CD4-positive, alpha-beta memory T cell (primary cell): ENCODE data around the gene REV3L. TPM values are rescaled to one million over a fixed set of nuclear protein-coding genes. Genes with fewer than 3 reads are reported as not detected.

ENCODE experiments used
- CTCF ChIA-PET: fragments of 350-600 bp; sonication (Branson Sonifier 250); formaldehyde crosslinking; loops from one replicate; lab custom pipeline; 2021; ENCODE audit warnings: inconsistent platforms; ENCODE audit not compliant: partially characterized antibody; lab: Charles Lee
- POLR2A ChIA-PET: fragments of 350-600 bp; sonication (Branson Sonifier 250); formaldehyde crosslinking; loops from one replicate; lab custom pipeline; 2021; ENCODE audit not compliant: partially characterized antibody; lab: Charles Lee
- DNase-seq, 5 donors: peaks; one replicate each; pipeline versions ENCODE4 v3.0.0 to v3.0.0-alpha.2; 2020 to 2022; ENCODE audit warnings: mixed read lengths in 1 of 5
- H3K27ac ChIP-seq: one replicate; pipeline ENCODE4 v1.7.0; 2013; ENCODE audit warnings: low read depth, low read length
- H3K27me3 ChIP-seq: 2 replicates; pipeline ENCODE4 v1.7.0; 2013; ENCODE audit warnings: mild to moderate bottlenecking, low read length, moderate library complexity; ENCODE audit not compliant: insufficient read depth
- H3K36me3 ChIP-seq: 2 replicates; pipeline ENCODE4 v1.7.0; 2013; ENCODE audit warnings: mild to moderate bottlenecking, low read length, moderate library complexity; ENCODE audit not compliant: insufficient read depth
- H3K4me1 ChIP-seq: 2 replicates; pipeline ENCODE4 v1.7.0; 2013; ENCODE audit warnings: mild to moderate bottlenecking, low read length, moderate library complexity; ENCODE audit not compliant: insufficient read depth
- H3K4me3 ChIP-seq, 2 donors: one replicate each; pipeline ENCODE4 v1.7.0; 2013; ENCODE audit warnings: low read length in 2 of 2, mild to moderate bottlenecking in 1 of 2
- H3K9me3 ChIP-seq, 2 donors: one replicate each; pipeline ENCODE4 v1.7.0; 2013; ENCODE audit warnings: low read length in 2 of 2, control low read depth in 1 of 2; ENCODE audit not compliant: control insufficient read depth in 1 of 2
- H3K27ac Mint-ChIP-seq, 7 donors: one replicate each; pipeline ENCODE4 v1.8.0; 2020 to 2021; ENCODE audit warnings: mixed read lengths in 7 of 7, mild to moderate bottlenecking in 6 of 7, inconsistent platforms in 3 of 7, moderate library complexity in 3 of 7
- H3K27me3 Mint-ChIP-seq, 2 donors: one replicate each; pipeline ENCODE4 v1.8.0; 2020 to 2021; ENCODE audit warnings: mixed read lengths in 2 of 2
- H3K36me3 Mint-ChIP-seq, 2 donors: one replicate each; pipeline ENCODE4 v1.8.0; 2020 to 2021; ENCODE audit warnings: mixed read lengths in 2 of 2, inconsistent platforms in 1 of 2, mild to moderate bottlenecking in 1 of 2
- H3K4me1 Mint-ChIP-seq, 4 donors: one replicate each; pipeline ENCODE4 v1.8.0; 2020 to 2021; ENCODE audit warnings: mixed read lengths in 4 of 4, mild to moderate bottlenecking in 1 of 4
- H3K4me3 Mint-ChIP-seq, 8 donors: one replicate each; pipeline ENCODE4 v1.8.0; 2020 to 2021; ENCODE audit warnings: mixed read lengths in 8 of 8, mild to moderate bottlenecking in 7 of 8, moderate library complexity in 6 of 8, inconsistent platforms in 3 of 8
- H3K9me3 Mint-ChIP-seq, 8 donors: one replicate each; pipeline ENCODE4 v1.8.0; 2020 to 2021; ENCODE audit warnings: mixed read lengths in 8 of 8, mild to moderate bottlenecking in 5 of 8, inconsistent platforms in 3 of 8, moderate library complexity in 1 of 8
- intact Hi-C: fragments of 100-400 bp; cut with micrococcal nuclease; formaldehyde crosslinking; loops from one replicate; pipeline ENCODE4 v1.15.1; 2023
- polyA plus RNA-seq, 2 donors: library from polyadenylated mRNA; unstranded; fragments of 300-500 nt; fragmentation: Illumina TruSeq; gene quantifications; one replicate each; pipeline ENCODE4 v1.2.3, GENCODE V29; 2021
- total RNA-seq, 2 experiments: library from RNA; stranded (reverse); gene quantifications; one replicate each; pipeline ENCODE4 v1.2.3, GENCODE V29; 2021

REV3L gene, protein sequence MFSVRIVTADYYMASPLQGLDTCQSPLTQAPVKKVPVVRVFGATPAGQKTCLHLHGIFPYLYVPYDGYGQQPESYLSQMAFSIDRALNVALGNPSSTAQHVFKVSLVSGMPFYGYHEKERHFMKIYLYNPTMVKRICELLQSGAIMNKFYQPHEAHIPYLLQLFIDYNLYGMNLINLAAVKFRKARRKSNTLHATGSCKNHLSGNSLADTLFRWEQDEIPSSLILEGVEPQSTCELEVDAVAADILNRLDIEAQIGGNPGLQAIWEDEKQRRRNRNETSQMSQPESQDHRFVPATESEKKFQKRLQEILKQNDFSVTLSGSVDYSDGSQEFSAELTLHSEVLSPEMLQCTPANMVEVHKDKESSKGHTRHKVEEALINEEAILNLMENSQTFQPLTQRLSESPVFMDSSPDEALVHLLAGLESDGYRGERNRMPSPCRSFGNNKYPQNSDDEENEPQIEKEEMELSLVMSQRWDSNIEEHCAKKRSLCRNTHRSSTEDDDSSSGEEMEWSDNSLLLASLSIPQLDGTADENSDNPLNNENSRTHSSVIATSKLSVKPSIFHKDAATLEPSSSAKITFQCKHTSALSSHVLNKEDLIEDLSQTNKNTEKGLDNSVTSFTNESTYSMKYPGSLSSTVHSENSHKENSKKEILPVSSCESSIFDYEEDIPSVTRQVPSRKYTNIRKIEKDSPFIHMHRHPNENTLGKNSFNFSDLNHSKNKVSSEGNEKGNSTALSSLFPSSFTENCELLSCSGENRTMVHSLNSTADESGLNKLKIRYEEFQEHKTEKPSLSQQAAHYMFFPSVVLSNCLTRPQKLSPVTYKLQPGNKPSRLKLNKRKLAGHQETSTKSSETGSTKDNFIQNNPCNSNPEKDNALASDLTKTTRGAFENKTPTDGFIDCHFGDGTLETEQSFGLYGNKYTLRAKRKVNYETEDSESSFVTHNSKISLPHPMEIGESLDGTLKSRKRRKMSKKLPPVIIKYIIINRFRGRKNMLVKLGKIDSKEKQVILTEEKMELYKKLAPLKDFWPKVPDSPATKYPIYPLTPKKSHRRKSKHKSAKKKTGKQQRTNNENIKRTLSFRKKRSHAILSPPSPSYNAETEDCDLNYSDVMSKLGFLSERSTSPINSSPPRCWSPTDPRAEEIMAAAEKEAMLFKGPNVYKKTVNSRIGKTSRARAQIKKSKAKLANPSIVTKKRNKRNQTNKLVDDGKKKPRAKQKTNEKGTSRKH (N-terminal part only)
- total RNA-seq (10 to 100 TPM; 28.8 to 34.5 TPM), polyA plus RNA-seq (10 to 100 TPM in 1 of 2 donors, 1 to 10 TPM in 1; 8.0 to 20.2 TPM)

DNA sequence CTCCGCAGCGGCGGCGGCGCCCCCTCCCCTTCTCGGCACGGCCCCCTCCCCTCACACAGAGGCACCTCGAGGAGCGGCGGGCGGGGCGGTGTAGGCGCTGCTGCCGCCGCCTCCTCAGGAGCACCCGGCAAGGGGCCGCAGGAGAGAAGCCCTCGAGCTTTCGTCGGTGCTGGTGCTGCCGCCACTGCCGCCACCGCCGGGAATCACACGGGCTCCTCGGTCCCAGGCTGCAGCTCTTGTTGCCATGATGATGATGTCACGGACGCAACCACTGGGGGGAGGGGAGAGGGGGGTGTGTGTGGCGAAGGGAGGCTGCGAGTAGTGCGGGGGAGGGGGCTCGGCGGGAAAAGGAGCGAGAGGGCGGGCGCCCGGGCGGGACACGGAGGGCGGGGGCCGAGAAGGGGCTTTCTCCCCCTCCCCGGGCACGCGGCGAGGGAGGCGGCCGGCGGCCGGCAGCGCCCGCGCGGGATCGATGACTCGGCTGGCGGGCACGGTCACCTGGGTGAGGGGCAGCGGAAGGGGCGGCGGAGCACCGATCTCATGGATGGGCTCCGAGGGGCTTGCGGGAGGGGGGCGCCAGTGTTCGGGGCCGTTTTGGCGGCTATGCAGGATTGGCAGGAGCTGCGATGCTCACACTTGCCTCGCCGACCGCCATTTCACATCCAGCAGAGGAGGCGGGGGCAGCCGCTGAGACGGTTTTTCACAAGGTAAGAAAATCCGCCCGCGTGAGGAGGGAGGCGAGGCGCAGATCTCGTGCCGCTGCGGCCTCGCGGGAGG lies at the start of gene REV3L:
Gene REV3L, minus strand, starts transcription at position 260 of the 777 bp plus-strand sequence. CDS start 330 bp downstream, outside the sequence.
- no peaks in the 10 kb centered on the region for H3K9me3 ChIP-seq
- peak; percentile 86 to 95 (median 87) for DNase-seq
- intact Hi-C loops, result loop anchor here (1.0 to 10.0 kb wide), 12 partner anchors 84 to 1792 kb away; partner anchors contain the start of genes AK9, AMD1, CDC40 and CDK19
- ChIA-PET CTCF (interaction anchor here (1.6 to 2.9 kb wide), 2 partner anchors 220 to 224 kb away, joined by 5 to 23 read pairs; a partner anchor contains a TSS), POLR2A (interaction anchor here (0.6 to 3.3 kb wide), 15 partner anchors 9 to 801 kb away, joined by 3 to 57 read pairs (median 3); partner anchors contain the start of genes AMD1, CDK19, FAM229B and TRAF3IP2)
- H3K36me3 ChIP-seq, result no peaks in the 10 kb centered on the region
- peak within 1 kb of the TSS; percentile 97 to 100 (median 98) for H3K27ac Mint-ChIP-seq
- peak within 1 kb of the TSS; percentile 91 to 99 (median 98) for H3K4me3 Mint-ChIP-seq
- peaks cover 58% of the 10 kb centered on the region for H3K4me1 ChIP-seq
- H3K27me3 Mint-ChIP-seq, result peaks cover 0 to 2% of the 10 kb centered on the region in 2 donors
- peaks cover 34 to 60% (median 48%) of the 10 kb centered on the region in 4 donors for H3K4me1 Mint-ChIP-seq
- peak within 1 kb of the TSS; percentile 80 for H3K27ac ChIP-seq
- peaks cover 0 to 15% of the 10 kb centered on the region in 2 donors for H3K36me3 Mint-ChIP-seq
- H3K9me3 Mint-ChIP-seq, result peaks cover 0 to 2% (median 0%) of the 10 kb centered on the region in 8 donors
- peak within 1 kb of the TSS; percentile 74 for H3K4me3 ChIP-seq
- no peaks in the 10 kb centered on the region for H3K27me3 ChIP-seq

DNA sequence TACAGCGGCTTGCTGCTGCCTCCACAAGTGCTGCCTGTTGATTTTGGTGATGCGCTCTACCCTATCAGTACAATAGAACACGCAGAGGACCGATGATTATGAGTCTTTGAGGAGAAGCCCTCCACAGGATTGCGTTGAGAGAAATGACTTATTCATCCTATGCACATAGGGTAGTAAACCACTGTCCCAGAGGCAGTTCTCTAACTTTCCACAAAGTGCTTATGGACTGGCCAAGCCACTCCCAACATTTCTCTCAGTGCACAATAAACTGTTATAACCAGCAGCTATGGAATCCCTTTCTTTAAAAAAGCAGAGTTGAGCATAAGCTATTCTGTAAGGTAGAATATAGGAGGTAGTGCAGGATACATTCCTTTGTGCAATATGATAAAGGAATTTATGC lies 48.2 kb upstream of the REV3L start:
- ChIA-PET CTCF (no interaction called here), POLR2A (no interaction called here)
- H3K36me3 Mint-ChIP-seq, result no peaks in the 10 kb centered on the region
- Histone ChIP-seq H3K4me1 (peaks cover 5% of the 10 kb centered on the region), H3K27me3 (no peaks in the 10 kb centered on the region), H3K36me3 (no peaks in the 10 kb centered on the region), H3K9me3 (no peaks in the 10 kb centered on the region), H3K27ac (no peak overlapping the region), H3K4me3 (no peak overlapping the region)
- H3K9me3 Mint-ChIP-seq, result no peaks in the 10 kb centered on the region
- intact Hi-C loops, result no loop called here
- peaks cover 5 to 8% (median 6%) of the 10 kb centered on the region in 4 donors for H3K4me1 Mint-ChIP-seq
- no peak for DNase-seq
- no peak overlapping the region for H3K27ac Mint-ChIP-seq
- H3K27me3 Mint-ChIP-seq, result no peaks in the 10 kb centered on the region
- H3K4me3 Mint-ChIP-seq, result no peak overlapping the region

DNA sequence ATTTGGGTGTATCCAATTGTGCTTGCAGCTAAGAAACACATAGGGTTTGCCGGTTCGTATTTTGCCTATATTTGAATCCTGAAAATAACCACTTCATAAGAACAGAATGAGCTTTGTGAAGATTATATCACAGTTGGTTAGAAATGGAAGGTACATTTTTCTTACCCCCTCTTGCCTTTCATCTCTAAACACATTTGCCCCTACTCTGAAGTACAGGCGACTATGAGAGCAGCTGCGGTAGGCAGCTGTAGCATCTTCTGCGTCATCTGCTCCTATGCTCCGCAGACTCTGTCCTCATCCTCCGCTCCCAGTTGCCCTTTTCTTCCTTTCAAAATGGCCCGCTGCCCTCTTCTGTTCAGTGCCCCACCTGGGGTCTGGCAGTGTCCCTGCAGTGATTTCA lies 47.6 kb upstream of the REV3L start:
- Mint-ChIP-seq H3K4me1 (peaks cover 5 to 7% (median 6%) of the 10 kb centered on the region in 4 donors), H3K9me3 (no peaks in the 10 kb centered on the region), H3K27ac (no peak overlapping the region), H3K36me3 (no peaks in the 10 kb centered on the region), H3K27me3 (no peaks in the 10 kb centered on the region), H3K4me3 (no peak overlapping the region)
- intact Hi-C loops, result no loop called here
- Histone ChIP-seq H3K4me1 (peaks cover 5% of the 10 kb centered on the region), H3K27ac (no peak overlapping the region), H3K9me3 (no peaks in the 10 kb centered on the region), H3K36me3 (no peaks in the 10 kb centered on the region), H3K4me3 (no peak overlapping the region), H3K27me3 (no peaks in the 10 kb centered on the region)
- ChIA-PET CTCF (no interaction called here), POLR2A (no interaction called here)
- no peak for DNase-seq

DNA sequence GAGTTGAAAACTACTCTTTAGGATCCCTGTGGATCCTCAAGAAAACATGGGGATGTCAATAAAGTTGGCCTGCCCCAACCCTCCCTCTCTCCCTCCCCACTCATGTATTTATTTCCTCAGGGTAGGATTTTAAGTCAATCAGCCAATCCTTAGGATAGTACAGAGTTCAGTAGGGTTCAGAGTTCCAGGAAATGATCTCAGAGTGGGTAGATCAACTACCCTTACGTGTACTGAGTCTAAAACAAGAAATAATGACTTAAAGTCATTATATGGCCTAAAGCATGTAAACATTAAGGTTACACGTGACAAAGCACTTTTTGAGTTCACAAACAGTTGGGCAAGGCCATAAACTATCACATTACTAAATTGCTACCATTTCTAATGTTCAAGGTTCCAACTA lies 47.2 kb upstream of the REV3L start:
- CTCF ChIA-PET, result no interaction called here
- intact Hi-C loops, result no loop called here
- peaks cover 5 to 7% (median 6%) of the 10 kb centered on the region in 4 donors for H3K4me1 Mint-ChIP-seq
- Histone ChIP-seq H3K9me3 (no peaks in the 10 kb centered on the region), H3K4me1 (peaks cover 5% of the 10 kb centered on the region), H3K36me3 (no peaks in the 10 kb centered on the region), H3K27ac (no peak overlapping the region), H3K27me3 (no peaks in the 10 kb centered on the region), H3K4me3 (no peak overlapping the region)
- no peak for DNase-seq
- H3K36me3 Mint-ChIP-seq, result no peaks in the 10 kb centered on the region
- POLR2A ChIA-PET, result no interaction called here
- H3K4me3 Mint-ChIP-seq, result no peak overlapping the region
- H3K27me3 Mint-ChIP-seq, result no peaks in the 10 kb centered on the region
- H3K9me3 Mint-ChIP-seq, result no peaks in the 10 kb centered on the region
- no peak overlapping the region for H3K27ac Mint-ChIP-seq

DNA sequence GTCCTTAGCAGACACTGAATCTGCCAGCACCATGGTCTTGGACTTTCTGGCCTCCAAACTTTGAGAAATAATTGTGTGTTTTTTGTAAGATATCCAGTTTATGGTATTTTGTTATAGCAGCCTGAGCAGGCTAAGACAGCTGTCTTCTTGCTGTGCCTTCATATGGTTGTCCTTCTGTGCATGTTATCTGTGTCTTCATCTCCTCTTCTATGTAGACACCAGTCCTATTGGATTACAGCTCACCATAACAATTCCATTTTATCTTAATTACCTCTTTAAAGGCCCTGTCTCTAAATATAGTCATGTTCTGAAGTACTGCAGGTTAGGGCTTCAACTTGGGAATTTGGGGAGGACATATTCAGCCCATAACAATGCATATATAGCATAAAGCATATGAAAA lies 44.3 kb upstream of the REV3L start:
- Mint-ChIP-seq H3K27me3 (no peaks in the 10 kb centered on the region), H3K4me3 (no peak overlapping the region), H3K36me3 (no peaks in the 10 kb centered on the region), H3K9me3 (peaks cover 0 to 2% (median 0%) of the 10 kb centered on the region in 8 donors), H3K4me1 (peaks cover 4 to 5% (median 5%) of the 10 kb centered on the region in 4 donors), H3K27ac (no peak overlapping the region)
- H3K4me1 ChIP-seq, result peaks cover 5% of the 10 kb centered on the region
- no peaks in the 10 kb centered on the region for H3K9me3 ChIP-seq
- ChIA-PET POLR2A (no interaction called here), CTCF (no interaction called here)
- H3K27ac ChIP-seq, result no peak overlapping the region
- H3K27me3 ChIP-seq, result no peaks in the 10 kb centered on the region
- intact Hi-C loops, result no loop called here
- no peak overlapping the region for H3K4me3 ChIP-seq
- no peaks in the 10 kb centered on the region for H3K36me3 ChIP-seq
- DNase-seq, result no peak

DNA sequence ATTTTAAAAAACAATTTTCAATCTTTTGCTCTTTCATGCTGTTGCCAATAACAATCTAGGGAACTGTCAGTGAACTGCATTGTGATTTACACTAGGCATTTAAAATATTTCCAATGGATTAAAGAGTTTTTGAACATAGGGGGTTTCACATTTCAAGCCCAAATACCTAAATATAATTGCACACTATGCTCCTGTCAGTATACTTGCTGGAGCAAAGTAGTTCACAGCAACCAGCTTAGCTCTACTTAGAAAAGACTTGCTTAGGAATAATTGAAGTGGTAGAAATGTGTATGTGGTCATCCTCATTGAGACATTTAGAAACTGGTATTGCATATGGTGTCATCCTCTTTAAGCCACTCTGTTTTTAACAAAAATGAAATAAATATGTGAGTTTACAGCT lies 41.7 kb upstream of the REV3L start:
- Histone ChIP-seq H3K4me1 (peaks cover 8% of the 10 kb centered on the region), H3K27ac (no peak overlapping the region), H3K4me3 (no peak overlapping the region), H3K36me3 (no peaks in the 10 kb centered on the region), H3K27me3 (no peaks in the 10 kb centered on the region), H3K9me3 (no peaks in the 10 kb centered on the region)
- ChIA-PET CTCF (no interaction called here), POLR2A (no interaction called here)
- H3K9me3 Mint-ChIP-seq, result peaks cover 0 to 2% (median 0%) of the 10 kb centered on the region in 8 donors
- intact Hi-C loops, result no loop called here
- H3K4me3 Mint-ChIP-seq, result no peak overlapping the region
- peaks cover 0 to 8% of the 10 kb centered on the region in 2 donors for H3K36me3 Mint-ChIP-seq
- H3K27me3 Mint-ChIP-seq, result no peaks in the 10 kb centered on the region
- no peak overlapping the region for H3K27ac Mint-ChIP-seq
- H3K4me1 Mint-ChIP-seq, result peaks cover 6 to 13% (median 8%) of the 10 kb centered on the region in 4 donors
- DNase-seq, result no peak
